ENCODE data around the gene SKAP1.
"Not testable (repeated sequence)": the region's sequence is repeated elsewhere in the genome, so short reads cannot be mapped to it uniquely, and the experiment has no call there.

SKAP1 gene

DNA sequence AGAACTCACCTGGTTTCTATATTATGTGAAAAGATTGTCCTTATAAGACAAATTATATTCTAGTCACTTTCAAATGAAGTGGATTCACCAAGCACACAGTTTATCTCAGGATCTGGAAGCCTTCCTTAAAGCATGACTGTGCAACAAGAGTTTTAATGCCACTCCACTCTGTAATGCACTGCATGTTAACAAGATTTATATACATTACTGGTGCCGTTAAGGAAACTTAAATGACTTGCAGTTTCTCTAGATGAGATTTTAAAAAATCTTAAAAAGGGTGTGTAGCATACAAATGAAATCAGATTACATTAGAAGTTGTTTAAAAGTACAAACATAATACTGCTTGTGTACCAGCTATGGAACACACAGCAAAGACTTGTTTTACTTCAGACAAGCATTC, 171.7 kb downstream of the SKAP1 start:
- no peak overlapping the region for H3K4me3 ChIP-seq (ENCODE audit: control insufficient read depth, low read depth, low read length)
- TF ChIP-seq CTCF (IDR thresholded peaks at IDR 0.05; ENCODE audit: control insufficient read depth, insufficient read depth, low read depth, low read length, missing control alignments), result no peak
- no peak for DNase-seq (ENCODE audit: low read depth)

- no peak for DNase-seq (ENCODE audit: low read depth)
- no peak overlapping the region for H3K4me3 ChIP-seq (ENCODE audit: control insufficient read depth, low read depth, low read length)
- no peak for TF ChIP-seq CTCF (IDR thresholded peaks at IDR 0.05; ENCODE audit: control insufficient read depth, insufficient read depth, low read depth, low read length, missing control alignments)
Measured at GRCh38 chr17:48255759-48256158, 174.3 kb downstream of the SKAP1 start.

DNA sequence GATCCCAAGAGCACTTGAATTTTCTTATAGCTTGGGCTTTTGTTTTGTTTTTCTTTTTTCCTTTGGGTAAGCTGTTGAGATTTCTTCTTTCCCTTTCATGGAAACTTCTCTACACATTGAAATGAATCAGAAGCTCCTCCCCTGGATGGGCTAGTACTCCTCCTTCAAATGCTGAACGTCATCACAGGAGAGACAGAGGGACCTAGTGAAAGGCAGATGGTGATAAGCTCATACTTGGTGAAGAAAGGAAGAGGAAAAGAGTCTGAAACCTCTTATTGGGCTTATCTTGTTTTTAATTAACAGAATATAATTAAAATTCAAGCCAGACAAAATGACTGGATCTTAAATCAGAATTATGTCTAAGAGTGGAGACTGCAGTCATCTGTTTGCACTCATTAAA, 175.1 kb downstream of the SKAP1 start:
- H3K4me3 ChIP-seq (ENCODE audit: control insufficient read depth, low read depth, low read length), result no peak overlapping the region
- DNase-seq (ENCODE audit: low read depth), result no peak
- TF ChIP-seq CTCF (IDR thresholded peaks at IDR 0.05; ENCODE audit: control insufficient read depth, insufficient read depth, low read depth, low read length, missing control alignments), result no peak

DNA sequence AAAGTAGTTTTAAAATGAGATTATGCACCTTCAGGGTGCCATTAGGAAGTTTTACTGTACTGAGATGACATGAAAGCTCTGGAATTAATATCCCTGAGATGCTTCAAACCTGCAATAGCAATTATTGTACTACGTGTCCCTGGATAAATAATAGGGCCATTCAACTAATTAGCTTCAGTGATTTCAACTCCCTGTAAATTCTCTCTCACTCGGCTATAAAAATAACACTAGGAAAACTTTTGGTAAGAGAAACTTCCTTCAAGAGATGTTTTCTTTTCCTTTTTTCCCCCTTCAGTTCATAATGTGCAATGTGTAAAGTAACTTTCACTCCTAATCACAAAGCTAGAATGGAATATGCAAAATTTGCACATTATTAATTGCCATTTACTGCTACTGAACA, 176.0 kb downstream of the SKAP1 start:
- no peak overlapping the region for H3K4me3 ChIP-seq (ENCODE audit: control insufficient read depth, low read depth, low read length)
- TF ChIP-seq CTCF (IDR thresholded peaks at IDR 0.05; ENCODE audit: control insufficient read depth, insufficient read depth, low read depth, low read length, missing control alignments), result no peak
- DNase-seq (ENCODE audit: low read depth), result no peak

DNA sequence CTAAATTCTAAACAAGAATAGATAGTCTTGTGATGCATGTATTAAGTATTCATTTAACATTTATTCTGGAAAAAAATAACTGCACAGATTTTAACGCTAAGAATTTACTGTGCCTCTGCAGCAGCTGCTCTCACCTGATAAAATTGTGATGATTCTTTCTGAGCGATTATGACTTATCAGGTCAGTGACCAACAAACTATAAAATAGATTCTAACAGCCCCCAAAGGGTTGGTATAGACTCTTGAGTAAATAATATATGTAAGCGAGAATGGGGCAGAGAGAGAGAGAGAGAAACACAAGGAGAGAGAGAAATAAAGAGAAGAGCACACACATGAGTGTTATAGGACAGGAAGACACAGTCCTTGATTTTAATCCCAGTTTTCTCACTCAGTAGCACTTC, 178.1 kb downstream of the SKAP1 start:
- DNase-seq (ENCODE audit: low read depth), result no peak
- H3K4me3 ChIP-seq (ENCODE audit: control insufficient read depth, low read depth, low read length), result no peak overlapping the region
- no peak for TF ChIP-seq CTCF (IDR thresholded peaks at IDR 0.05; ENCODE audit: control insufficient read depth, insufficient read depth, low read depth, low read length, missing control alignments)

DNA sequence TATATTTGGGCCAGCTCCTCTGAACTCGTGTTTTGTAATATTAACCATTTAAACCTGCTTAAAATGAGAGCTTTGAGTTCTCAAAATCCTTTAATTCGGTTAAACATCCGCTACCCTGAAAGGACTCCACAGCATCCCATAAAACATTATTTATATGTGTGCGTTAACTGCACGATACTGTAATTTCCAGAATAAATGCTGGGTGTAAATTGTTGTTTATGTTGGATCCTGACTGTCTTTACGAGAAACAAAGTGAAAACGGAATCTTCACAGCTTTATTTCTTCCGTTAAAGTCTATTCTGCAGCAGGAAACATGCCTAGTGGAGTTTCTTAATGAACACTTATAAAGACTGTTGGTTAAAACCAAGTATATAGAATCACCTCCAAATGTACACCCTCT, 179.1 kb downstream of the SKAP1 start:
- no peak for TF ChIP-seq CTCF (IDR thresholded peaks at IDR 0.05; ENCODE audit: control insufficient read depth, insufficient read depth, low read depth, low read length, missing control alignments)
- H3K4me3 ChIP-seq (ENCODE audit: control insufficient read depth, low read depth, low read length), result no peak overlapping the region
- DNase-seq (ENCODE audit: low read depth), result no peak

DNA sequence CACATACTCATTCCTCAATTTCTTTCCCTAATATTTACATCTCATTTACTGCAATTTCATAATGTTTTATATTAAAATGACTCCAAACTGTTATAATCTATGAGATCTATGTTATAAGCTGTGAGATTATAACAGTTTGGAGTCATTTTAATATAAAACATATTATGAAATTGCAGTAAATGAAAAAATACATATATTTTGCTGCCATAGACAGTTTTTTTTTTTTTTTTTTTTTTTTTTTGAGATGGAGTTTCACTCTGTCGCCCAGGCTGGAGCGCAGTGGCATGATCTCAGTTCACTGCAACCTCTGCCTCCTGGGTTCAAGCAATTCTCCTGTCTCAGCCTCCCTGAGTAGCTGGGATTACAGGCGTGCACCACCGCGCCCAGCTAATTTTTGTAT, 180.0 kb downstream of the SKAP1 start:
- not testable (repeated sequence) for DNase-seq (ENCODE audit: low read depth); H3K4me3 ChIP-seq (ENCODE audit: control insufficient read depth, low read depth, low read length)

Measured in AG09309 (cell line).